ENCODE measurements around the gene ARAP1.

DNA sequence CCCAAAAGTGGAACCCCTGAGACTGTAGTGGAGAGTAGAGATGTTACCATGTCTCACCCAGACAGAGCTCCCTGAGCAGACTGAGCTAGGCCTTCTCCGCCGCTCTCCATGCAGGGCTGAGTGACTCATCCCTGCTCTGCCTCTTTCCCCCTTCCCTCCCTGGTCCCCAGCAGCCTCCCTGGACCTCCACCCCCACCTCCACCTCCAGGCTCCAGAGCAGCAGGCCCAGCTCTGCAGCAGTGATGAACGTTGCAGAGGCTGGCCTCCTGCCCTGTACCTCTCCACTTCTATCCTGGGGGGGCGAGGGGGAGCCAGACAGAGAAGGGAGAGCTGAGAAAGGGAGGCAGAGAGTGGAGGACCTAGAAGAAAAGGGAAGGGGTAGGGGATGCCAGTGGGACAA lies 19.3 kb upstream of the ARAP1 start:
- TF ChIP-seq, protein P1, sequence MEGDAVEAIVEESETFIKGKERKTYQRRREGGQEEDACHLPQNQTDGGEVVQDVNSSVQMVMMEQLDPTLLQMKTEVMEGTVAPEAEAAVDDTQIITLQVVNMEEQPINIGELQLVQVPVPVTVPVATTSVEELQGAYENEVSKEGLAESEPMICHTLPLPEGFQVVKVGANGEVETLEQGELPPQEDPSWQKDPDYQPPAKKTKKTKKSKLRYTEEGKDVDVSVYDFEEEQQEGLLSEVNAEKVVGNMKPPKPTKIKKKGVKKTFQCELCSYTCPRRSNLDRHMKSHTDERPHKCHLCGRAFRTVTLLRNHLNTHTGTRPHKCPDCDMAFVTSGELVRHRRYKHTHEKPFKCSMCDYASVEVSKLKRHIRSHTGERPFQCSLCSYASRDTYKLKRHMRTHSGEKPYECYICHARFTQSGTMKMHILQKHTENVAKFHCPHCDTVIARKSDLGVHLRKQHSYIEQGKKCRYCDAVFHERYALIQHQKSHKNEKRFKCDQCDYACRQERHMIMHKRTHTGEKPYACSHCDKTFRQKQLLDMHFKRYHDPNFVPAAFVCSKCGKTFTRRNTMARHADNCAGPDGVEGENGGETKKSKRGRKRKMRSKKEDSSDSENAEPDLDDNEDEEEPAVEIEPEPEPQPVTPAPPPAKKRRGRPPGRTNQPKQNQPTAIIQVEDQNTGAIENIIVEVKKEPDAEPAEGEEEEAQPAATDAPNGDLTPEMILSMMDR (conservative IDR thresholded peaks at IDR 0.05; ENCODE audit: low read length): no peak
- no peak for TF ChIP-seq EZH2phosphoT487 (IDR thresholded peaks at IDR 0.05; ENCODE audit: borderline replicate concordance)

All from Loucy (cell line).